ENCODE data around the gene DHRS3. TPM values are rescaled to one million over a fixed set of nuclear protein-coding genes. Genes with fewer than 3 reads are reported as not detected.

The DHRS3 gene
- polyA plus RNA-seq, 1 of the 3 experiments (the other 2 are of a cell fraction), result 44.8 TPM

DNA sequence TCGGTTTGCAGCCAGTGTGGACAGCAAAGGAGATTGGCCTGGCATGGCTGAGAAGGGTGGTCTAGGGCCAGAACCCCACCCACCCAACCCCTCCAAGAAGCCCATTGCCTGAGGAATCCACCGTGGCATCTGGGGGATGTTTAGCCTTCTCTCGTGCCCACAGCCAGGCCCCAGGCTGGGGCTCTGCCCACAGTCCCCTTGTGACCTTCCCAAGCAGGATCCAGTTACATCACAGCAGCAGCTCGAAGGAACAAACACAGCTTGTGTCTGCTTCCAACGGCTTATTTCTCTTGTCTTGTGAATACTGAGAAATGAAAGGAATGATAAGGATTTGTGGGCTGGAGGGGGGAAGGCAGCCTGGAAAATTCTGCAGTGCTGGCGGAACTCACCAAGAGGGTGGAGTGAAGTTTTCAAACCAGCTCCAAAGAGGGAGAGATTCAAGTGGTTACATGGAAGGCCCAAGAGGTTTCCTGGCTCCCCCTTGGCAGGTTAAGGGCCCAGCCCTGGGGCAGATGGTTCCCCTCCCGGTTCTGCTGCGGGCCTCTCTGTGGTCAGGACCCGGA is 61.6 kb downstream of the DHRS3 start (continued):
- TF ChIP-seq NFIC (IDR thresholded peaks at IDR 0.05; ENCODE audit: borderline replicate concordance), result no peak
- TF ChIP-seq, protein P1, sequence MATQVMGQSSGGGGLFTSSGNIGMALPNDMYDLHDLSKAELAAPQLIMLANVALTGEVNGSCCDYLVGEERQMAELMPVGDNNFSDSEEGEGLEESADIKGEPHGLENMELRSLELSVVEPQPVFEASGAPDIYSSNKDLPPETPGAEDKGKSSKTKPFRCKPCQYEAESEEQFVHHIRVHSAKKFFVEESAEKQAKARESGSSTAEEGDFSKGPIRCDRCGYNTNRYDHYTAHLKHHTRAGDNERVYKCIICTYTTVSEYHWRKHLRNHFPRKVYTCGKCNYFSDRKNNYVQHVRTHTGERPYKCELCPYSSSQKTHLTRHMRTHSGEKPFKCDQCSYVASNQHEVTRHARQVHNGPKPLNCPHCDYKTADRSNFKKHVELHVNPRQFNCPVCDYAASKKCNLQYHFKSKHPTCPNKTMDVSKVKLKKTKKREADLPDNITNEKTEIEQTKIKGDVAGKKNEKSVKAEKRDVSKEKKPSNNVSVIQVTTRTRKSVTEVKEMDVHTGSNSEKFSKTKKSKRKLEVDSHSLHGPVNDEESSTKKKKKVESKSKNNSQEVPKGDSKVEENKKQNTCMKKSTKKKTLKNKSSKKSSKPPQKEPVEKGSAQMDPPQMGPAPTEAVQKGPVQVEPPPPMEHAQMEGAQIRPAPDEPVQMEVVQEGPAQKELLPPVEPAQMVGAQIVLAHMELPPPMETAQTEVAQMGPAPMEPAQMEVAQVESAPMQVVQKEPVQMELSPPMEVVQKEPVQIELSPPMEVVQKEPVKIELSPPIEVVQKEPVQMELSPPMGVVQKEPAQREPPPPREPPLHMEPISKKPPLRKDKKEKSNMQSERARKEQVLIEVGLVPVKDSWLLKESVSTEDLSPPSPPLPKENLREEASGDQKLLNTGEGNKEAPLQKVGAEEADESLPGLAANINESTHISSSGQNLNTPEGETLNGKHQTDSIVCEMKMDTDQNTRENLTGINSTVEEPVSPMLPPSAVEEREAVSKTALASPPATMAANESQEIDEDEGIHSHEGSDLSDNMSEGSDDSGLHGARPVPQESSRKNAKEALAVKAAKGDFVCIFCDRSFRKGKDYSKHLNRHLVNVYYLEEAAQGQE (IDR thresholded peaks at IDR 0.05; ENCODE audit: low read depth, low read length), result 0 out of 2 replicates have a peak, but pooled peaks have one; percentile 22
- no peak for TF ChIP-seq MEF2A (IDR thresholded peaks at IDR 0.05; ENCODE audit: borderline replicate concordance, low read depth)
- peak in 1 of 2 experiments; percentile 56; a peak in 1 of 4 replicates for TF ChIP-seq EP300 (IDR thresholded peaks at IDR 0.05; ENCODE audit: borderline replicate concordance in 1 of 2, low read depth in 1 of 2, low read length in 1 of 2)
- TF ChIP-seq POLR2AphosphoS5 (IDR thresholded peaks at IDR 0.05; ENCODE audit: low read depth, low read length), result peak; percentile 24; the same call in 1 of the 2 replicates

DNA sequence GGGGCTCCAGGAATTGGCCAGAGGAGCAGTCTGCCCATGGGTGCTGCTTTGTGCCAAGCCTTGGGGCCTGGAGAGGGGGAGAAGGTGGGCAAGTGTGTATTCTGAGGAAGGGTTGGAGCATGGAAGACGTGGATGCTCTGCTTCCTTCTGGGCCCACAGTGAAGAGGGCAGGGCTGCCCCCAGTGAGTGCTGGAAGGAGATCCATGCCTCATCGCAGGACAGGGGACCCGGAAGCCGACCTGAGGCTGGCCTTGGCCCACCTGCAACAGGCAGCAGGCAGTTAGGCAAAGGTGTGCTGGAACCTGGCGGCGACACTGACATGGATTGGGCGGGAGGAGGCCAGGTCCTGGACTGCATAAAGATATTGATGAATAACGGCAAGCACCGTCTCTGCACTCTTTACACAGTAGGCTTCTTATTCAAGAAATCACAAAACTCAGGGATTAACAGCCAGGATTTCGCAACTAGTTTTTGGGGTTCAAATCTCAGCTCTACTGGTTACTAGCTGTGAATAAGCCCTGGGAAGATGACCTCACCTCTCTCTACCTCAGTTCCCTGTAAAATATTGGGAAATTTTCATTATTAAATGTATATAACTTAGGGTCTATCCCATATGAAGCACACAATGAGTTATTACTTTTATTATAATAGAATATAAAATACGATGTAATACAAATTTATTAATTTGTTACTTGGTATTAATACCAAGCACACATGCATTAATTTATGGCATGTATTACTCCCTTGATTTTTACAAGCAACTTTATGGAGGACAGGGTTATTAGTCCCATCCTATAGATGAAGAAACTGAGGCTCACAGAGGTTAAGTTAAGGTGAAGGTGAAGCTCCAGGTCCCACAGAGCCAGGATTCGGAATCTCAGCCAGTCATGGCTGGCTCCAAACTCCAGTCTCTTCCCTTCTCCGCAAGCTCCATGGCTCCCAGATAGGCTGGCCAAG is 62.3 kb downstream of the DHRS3 start:
- Histone ChIP-seq H3K27me3 (ENCODE audit: insufficient read depth) (no peaks in the 10 kb centered on the region), H3K79me2 (ENCODE audit: insufficient read depth) (no peaks in the 10 kb centered on the region), H3K4me1 (ENCODE audit: control insufficient read depth in 1 of 2, insufficient read depth in 2 of 2, low read depth in 1 of 2, low read length in 1 of 2) (peaks cover 4 to 21% of the 10 kb centered on the region in 2 experiments; a peak in 2 of 4 replicates), H3K9me3 (no peaks in the 10 kb centered on the region), H2AFZ (ENCODE audit: low read depth) (no peak overlapping the region), H3K9ac (no peak overlapping the region), H3K27ac (ENCODE audit: low read depth in 2 of 2, low read length in 1 of 2) (peak overlapping the region in 1 of 2 experiments; percentile 70; a peak in 2 of 4 replicates), H4K20me1 (ENCODE audit: insufficient read depth) (no peaks in the 10 kb centered on the region), H3K4me3 (ENCODE audit: low read depth in 2 of 2, low read length in 1 of 2) (no peak overlapping the region), H3K36me3 (replicated peaks in 1 of 2; ENCODE audit: control insufficient read depth in 1 of 2, insufficient read depth in 2 of 2, low read length in 1 of 2) (no peaks in the 10 kb centered on the region), H3K9me2 (no peaks in the 10 kb centered on the region), H3F3A (replicated peaks; ENCODE audit: insufficient read depth) (peaks cover 4% of the 10 kb centered on the region), H3K4me2 (no peak overlapping the region)
- TF ChIP-seq, protein P2, sequence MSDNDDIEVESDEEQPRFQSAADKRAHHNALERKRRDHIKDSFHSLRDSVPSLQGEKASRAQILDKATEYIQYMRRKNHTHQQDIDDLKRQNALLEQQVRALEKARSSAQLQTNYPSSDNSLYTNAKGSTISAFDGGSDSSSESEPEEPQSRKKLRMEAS (IDR thresholded peaks at IDR 0.05; ENCODE audit: low read depth), result no peak
- TF ChIP-seq, protein P1 (IDR thresholded peaks at IDR 0.05; ENCODE audit: low read depth, low read length), result no peak
- TF ChIP-seq SIN3A (IDR thresholded peaks at IDR 0.05; ENCODE audit: borderline replicate concordance, low read depth, low read length) (no peak), TAF1 (IDR thresholded peaks at IDR 0.05; ENCODE audit: borderline replicate concordance, low read depth, low read length) (no peak), TEAD4 (IDR thresholded peaks at IDR 0.05; ENCODE audit: borderline replicate concordance, insufficient read depth) (no peak), GATA2 (CRISPR knock-in tag; IDR thresholded peaks at IDR 0.05) (no peak), FOSL2 (IDR thresholded peaks at IDR 0.05; ENCODE audit: borderline replicate concordance, low read depth) (no peak), JUND (IDR thresholded peaks at IDR 0.05) (no peak)
- POLR2A ChIA-PET, result no interaction called here
- CTCF ChIA-PET, result no interaction called here
- WGBS (ENCODE audit: low lambda C conversion rate), result 97% methylated on average over 13 of the region's 13 CpGs
- DNase-seq, result no peak
